Panc1 (cell line): ENCODE measurements around the gene OR5F1. TPM values are rescaled to one million over a fixed set of nuclear protein-coding genes. Genes with fewer than 3 reads are reported as not detected.

Experiments used
- ATAC-seq: fragments of 200-7000 bp; cut with Tn5 transposase; 2 replicates; pipeline ENCODE4 v1.9.1; 2020; ENCODE audit warnings: mild to moderate bottlenecking, moderate library complexity
- BruUV-seq: library from RNA; stranded (reverse); fragments of 400-500 nt; replicated peaks from 2 replicates; lab custom pipeline; 2021; lab: Mats Ljungman, UMichigan
- CTCF ChIA-PET: fragments of 300-600 bp; sonication (Branson Sonifier 250); formaldehyde crosslinking; loops from one replicate; lab custom pipeline; 2022; ENCODE audit warnings: antibody characterized with exemption; lab: Charles Lee
- POLR2A ChIA-PET: fragments of 300-600 bp; sonication (Branson Sonifier 250); formaldehyde crosslinking; loops from one replicate; lab custom pipeline; 2022; ENCODE audit warnings: antibody characterized with exemption; lab: Charles Lee
- DNase-seq: peaks from one replicate; pipeline ENCODE4 v3.0.0-alpha.2; 2010; ENCODE audit warnings: low read depth, low spot score
- H3K27ac ChIP-seq: 2 replicates; pipeline ENCODE4 v1.5.1; 2011; ENCODE audit warnings: mild to moderate bottlenecking, low read length, inconsistent platforms
- H3K27me3 ChIP-seq: fragments of 200-500 bp; sonication (Bioruptor generic); 2 replicates; pipeline ENCODE4 v1.6.0; 2014; ENCODE audit warnings: low read length, inconsistent platforms; ENCODE audit not compliant: control insufficient read depth, insufficient read depth
- H3K36me3 ChIP-seq: fragments of 200-500 bp; sonication (Bioruptor generic); 2 replicates; pipeline ENCODE4 v1.5.1; 2014; ENCODE audit warnings: inconsistent platforms, mild to moderate bottlenecking, low read length, moderate library complexity; ENCODE audit not compliant: control insufficient read depth, insufficient read depth
- H3K4me1 ChIP-seq: 2 replicates; pipeline ENCODE4 v1.5.1; 2011; ENCODE audit warnings: inconsistent platforms, mild to moderate bottlenecking, low read length, moderate library complexity; ENCODE audit not compliant: control insufficient read depth, insufficient read depth
- H3K4me3 ChIP-seq, 2 experiments: 2 replicates each; pipeline ENCODE4 v1.5.1; 2011 to 2012; ENCODE audit warnings: low read depth in 2 of 2, low read length in 2 of 2, mild to moderate bottlenecking in 2 of 2, inconsistent platforms in 1 of 2, moderate library complexity in 1 of 2
- H3K9me3 ChIP-seq: fragments of 200-500 bp; sonication (Bioruptor generic); 2 replicates; pipeline ENCODE4 v1.5.1; 2014; ENCODE audit warnings: low read depth, mild to moderate bottlenecking, inconsistent platforms, low read length, moderate library complexity; ENCODE audit not compliant: control insufficient read depth, insufficient read depth
- POLR2AphosphoS5 ChIP-seq: IDR thresholded peaks from 2 replicates; pipeline ENCODE4 v1.6.1; 2012; ENCODE audit warnings: mild to moderate bottlenecking, low read depth, low read length, moderate library complexity
- SIN3A ChIP-seq: IDR thresholded peaks from 2 replicates; pipeline ENCODE4 v1.6.1; 2012; ENCODE audit warnings: low read depth, mild to moderate bottlenecking, low read length, moderate library complexity, borderline replicate concordance; ENCODE audit not compliant: insufficient read depth
- TCF7L2 ChIP-seq: IDR thresholded peaks from 2 replicates; pipeline ENCODE4 v1.6.1; 2011; ENCODE audit warnings: mild to moderate bottlenecking, low read depth, low read length, inconsistent platforms
- in situ Hi-C: cut with HindIII; loops from 2 replicates; pipeline ENCODE4 v1.10.0; 2016; ENCODE audit warnings: low sequenced_read_pairs, low pct_unique_long_range_greater_than_20kb
- intact Hi-C: fragments of 100-400 bp; cut with micrococcal nuclease; formaldehyde crosslinking; loops from one replicate; pipeline ENCODE4 v1.10.0; 2022; ENCODE audit not compliant: unreplicated experiment
- total RNA-seq: library from RNA; stranded (reverse); gene quantifications from one replicate; pipeline ENCODE4 v1.2.1, GENCODE V29; 2021; ENCODE audit not compliant: unreplicated experiment
- TF ChIP-seq, protein P1 (sequence below): fragments of 450-650 bp; IDR thresholded peaks from 2 replicates; pipeline ENCODE4 v1.5.1; 2017; ENCODE audit warnings: mild to moderate bottlenecking
- TF ChIP-seq, protein P2 (sequence below), 2 experiments: IDR thresholded peaks; 2 replicates each; pipeline ENCODE4 v1.6.1; 2011 to 2012; ENCODE audit warnings: low read depth in 2 of 2, control low read depth in 1 of 2, low read length in 1 of 2, mild to moderate bottlenecking in 1 of 2, moderate library complexity in 1 of 2; ENCODE audit not compliant: insufficient read depth in 1 of 2

OR5F1 gene
- total RNA-seq, 1 experiment from 2014 or later = not detected

DNA sequence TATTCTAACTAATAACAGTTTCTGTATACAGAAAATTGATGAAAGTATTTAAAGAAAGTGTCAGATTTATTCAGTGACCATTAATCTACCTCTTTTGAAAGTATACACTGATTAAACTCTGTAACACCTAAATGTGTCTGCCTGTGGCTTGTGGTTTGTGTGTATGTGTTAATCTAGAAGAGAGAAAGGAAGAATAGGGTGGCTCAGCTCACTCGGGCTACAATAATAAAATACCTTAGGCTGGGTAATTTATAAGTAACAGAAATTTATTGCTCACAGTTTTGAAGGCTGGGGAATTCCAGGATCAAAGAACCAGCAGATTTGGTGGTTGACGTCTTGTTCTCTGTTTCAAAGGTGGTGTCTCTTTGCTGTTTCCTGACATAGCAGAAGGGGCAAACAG lies 19.4 kb upstream of the OR5F1 start:
- no peaks in the 10 kb centered on the region for H3K27me3 ChIP-seq

DNA sequence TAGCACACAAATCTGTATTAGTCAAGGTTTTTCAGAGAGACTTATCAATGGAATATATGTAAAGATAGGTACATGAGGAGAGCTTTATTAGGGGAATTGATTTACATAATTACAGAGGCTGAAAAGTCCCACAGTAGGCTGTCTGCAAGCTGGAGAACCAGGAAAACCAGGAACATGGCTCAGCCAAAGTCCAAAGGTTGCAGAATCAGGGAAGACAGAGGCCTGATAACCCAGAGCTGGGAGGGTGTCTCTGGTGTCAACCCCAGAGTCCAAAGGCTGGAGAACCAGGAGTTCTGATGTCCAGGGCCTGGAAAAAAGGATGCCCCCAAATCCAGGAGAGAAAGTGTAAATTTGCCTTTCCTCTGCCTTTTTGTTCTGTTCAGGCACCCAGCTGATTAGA lies 16.3 kb upstream of the OR5F1 start:
- ChIA-PET POLR2A (no interaction called here), CTCF (no interaction called here)
- H3K27me3 ChIP-seq = no peaks in the 10 kb centered on the region
- no peaks in the 10 kb centered on the region for H3K4me1 ChIP-seq
- BruUV-seq = no TSS peak
- no peak for DNase-seq
- no peak for ATAC-seq
- in situ Hi-C loops = no loop called here
- no peaks in the 10 kb centered on the region for H3K9me3 ChIP-seq
- intact Hi-C loops = no loop called here
- TF ChIP-seq SIN3A (no peak), TCF7L2 (no peak), POLR2AphosphoS5 (no peak)
- TF ChIP-seq, protein P1, sequence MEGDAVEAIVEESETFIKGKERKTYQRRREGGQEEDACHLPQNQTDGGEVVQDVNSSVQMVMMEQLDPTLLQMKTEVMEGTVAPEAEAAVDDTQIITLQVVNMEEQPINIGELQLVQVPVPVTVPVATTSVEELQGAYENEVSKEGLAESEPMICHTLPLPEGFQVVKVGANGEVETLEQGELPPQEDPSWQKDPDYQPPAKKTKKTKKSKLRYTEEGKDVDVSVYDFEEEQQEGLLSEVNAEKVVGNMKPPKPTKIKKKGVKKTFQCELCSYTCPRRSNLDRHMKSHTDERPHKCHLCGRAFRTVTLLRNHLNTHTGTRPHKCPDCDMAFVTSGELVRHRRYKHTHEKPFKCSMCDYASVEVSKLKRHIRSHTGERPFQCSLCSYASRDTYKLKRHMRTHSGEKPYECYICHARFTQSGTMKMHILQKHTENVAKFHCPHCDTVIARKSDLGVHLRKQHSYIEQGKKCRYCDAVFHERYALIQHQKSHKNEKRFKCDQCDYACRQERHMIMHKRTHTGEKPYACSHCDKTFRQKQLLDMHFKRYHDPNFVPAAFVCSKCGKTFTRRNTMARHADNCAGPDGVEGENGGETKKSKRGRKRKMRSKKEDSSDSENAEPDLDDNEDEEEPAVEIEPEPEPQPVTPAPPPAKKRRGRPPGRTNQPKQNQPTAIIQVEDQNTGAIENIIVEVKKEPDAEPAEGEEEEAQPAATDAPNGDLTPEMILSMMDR = no peak
- TF ChIP-seq, protein P2, sequence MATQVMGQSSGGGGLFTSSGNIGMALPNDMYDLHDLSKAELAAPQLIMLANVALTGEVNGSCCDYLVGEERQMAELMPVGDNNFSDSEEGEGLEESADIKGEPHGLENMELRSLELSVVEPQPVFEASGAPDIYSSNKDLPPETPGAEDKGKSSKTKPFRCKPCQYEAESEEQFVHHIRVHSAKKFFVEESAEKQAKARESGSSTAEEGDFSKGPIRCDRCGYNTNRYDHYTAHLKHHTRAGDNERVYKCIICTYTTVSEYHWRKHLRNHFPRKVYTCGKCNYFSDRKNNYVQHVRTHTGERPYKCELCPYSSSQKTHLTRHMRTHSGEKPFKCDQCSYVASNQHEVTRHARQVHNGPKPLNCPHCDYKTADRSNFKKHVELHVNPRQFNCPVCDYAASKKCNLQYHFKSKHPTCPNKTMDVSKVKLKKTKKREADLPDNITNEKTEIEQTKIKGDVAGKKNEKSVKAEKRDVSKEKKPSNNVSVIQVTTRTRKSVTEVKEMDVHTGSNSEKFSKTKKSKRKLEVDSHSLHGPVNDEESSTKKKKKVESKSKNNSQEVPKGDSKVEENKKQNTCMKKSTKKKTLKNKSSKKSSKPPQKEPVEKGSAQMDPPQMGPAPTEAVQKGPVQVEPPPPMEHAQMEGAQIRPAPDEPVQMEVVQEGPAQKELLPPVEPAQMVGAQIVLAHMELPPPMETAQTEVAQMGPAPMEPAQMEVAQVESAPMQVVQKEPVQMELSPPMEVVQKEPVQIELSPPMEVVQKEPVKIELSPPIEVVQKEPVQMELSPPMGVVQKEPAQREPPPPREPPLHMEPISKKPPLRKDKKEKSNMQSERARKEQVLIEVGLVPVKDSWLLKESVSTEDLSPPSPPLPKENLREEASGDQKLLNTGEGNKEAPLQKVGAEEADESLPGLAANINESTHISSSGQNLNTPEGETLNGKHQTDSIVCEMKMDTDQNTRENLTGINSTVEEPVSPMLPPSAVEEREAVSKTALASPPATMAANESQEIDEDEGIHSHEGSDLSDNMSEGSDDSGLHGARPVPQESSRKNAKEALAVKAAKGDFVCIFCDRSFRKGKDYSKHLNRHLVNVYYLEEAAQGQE (IDR thresholded peaks at IDR 0.05; ENCODE audit: insufficient read depth in 1 of 2, low read depth in 2 of 2, low read length in 1 of 2) = no peak
- H3K4me3 ChIP-seq = no peak overlapping the region
- H3K27ac ChIP-seq = no peak overlapping the region
- no peaks in the 10 kb centered on the region for H3K36me3 ChIP-seq

More for the DNA sequence above, 19.4 kb upstream of the OR5F1 start:
- no peak overlapping the region for H3K27ac ChIP-seq
- ATAC-seq (no peak), DNase-seq (no peak)
- ChIA-PET CTCF (no interaction called here), POLR2A (no interaction called here)
- in situ Hi-C loops = no loop called here
- TF ChIP-seq TCF7L2 (no peak), POLR2AphosphoS5 (no peak), SIN3A (no peak)
- TF ChIP-seq, protein P2 (IDR thresholded peaks at IDR 0.05; ENCODE audit: insufficient read depth in 1 of 2, low read depth in 2 of 2, low read length in 1 of 2) = no peak
- TF ChIP-seq, protein P1 = no peak
- no peaks in the 10 kb centered on the region for H3K36me3 ChIP-seq
- BruUV-seq = no TSS peak
- H3K9me3 ChIP-seq = no peaks in the 10 kb centered on the region
- H3K4me1 ChIP-seq = no peaks in the 10 kb centered on the region
- H3K4me3 ChIP-seq = no peak overlapping the region
- intact Hi-C loops = no loop called here
